Measurements from ENCODE around the gene OGFOD2.

OGFOD2 gene

GRCh38 chr12:122977655-122978392 is 2.8 kb downstream of the OGFOD2 start:
- no peak for DNase-seq (ENCODE audit: low read depth)

DNA sequence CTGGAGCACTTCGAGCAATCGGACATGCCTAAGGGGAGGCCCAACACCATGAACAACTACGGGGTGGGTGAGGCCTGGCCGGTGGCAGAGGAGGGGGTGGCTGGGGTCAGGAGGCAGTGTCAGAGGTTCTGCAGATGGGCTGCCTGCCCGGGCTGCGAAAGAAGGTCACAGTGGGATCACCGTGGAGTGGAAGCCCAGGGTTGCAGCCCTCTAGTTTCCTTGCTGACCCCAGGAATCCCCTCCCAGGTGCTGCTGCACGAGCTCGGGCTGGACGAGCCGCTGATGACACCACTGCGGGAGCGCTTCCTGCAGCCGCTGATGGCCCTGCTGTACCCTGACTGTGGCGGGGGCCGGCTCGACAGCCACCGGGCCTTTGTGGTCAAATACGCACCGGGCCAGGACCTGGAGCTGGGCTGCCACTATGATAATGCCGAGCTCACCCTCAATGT is 3.5 kb downstream of the OGFOD2 start:
- no peak for DNase-seq (ENCODE audit: low read depth)

DNA sequence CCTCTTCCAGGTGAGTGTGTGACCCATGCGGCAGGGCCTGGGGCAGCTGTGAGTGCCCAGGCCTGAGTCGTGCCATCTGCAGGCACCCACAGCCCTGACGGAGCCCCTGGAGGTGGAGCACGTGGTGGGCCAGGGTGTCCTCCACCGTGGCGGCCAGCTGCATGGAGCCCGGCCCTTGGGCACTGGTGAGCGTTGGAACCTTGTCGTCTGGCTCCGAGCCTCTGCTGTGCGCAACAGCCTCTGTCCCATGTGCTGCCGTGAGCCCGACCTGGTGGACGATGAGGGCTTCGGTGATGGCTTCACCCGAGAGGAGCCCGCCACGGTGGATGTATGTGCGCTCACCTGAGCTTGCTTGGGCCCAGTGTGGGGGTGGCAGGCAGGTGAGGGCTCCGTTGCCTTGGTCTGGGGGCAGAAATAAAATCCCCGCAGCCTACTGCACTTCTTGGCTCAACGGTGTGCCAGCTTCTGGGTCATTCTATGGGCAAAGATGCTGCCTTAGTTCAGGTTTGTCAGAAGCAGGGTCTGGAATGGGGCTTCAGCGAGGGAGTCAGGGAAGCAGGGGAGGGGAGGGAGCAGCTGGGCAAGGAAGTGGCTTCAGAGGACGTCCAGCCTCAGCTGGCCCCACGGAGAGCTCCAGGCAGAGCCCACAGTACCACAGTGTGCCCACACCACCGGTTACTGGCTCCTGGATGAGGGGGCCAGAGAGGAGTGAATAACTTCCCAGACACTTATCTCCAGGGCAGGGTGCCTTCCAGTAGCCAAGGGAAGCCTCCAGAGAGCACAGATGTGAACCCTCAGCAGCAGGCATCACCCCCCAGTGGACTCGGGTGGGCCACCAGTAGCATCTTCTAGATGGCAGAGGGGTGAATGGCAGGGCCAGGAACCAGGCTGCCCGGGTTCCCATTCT is 4.2 kb downstream of the OGFOD2 start:
- DNase-seq (ENCODE audit: low read depth) = no peak

DNA sequence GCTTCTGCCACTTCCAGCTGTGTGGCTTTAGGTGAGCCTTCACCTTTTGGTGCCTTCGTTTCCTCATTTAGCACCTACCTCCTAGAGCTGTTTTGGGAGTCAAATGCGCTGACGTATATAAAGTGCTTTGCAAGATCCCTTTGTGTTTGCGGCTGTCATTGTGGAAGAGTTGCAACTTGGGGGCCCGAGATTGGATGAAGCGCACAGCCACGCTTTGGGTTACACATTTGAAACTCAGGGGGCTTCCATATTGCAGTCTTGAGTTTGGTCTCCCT is 4.8 kb downstream of the OGFOD2 start:
- DNase-seq (ENCODE audit: low read depth) = no peak

DNA sequence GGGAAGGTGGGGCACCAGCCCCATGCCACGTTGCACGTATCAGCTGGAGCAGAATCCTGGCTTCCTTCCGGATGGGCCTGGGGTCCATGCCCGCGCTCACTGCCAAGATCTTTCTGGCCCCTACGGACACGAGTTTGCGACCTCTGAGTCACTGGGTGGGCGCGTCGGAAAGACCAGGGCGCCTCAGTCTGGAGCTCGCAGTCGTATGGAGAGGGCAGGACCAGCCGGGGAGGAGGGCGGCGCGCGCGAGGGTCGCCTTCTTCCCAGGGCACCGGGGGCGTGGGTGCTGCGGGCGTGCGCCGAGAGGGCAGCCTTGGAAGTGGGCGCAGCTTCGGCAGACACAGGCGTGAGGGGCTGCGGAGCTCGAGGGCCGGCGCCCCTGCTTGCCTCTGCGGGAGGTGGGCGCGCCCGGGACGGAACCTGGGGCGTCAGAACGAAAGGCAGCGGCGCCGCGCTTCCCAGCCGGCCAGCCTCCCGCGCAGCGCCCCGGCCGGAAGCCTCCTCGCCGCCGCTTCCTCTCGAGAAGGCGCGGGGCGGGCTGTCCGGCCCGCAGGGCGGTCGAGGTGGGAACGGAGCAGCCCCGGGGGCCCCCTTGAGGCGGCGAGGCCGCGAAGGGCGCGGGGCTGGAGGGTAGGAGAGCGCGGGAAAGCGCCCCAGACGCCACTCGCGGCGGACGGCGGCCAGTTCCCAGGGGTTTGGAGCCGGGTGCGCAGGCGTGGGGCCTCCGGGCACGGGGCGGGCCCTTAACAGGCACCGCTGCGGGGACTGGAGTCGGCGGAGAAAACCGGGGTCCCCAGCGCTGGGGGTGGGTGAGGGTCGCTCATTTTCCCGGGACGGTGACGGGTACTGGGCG is 5.4 kb downstream of the OGFOD2 start, which contains the start of gene ARL6IP4:
TSS of gene ARL6IP4 (plus strand) at position 499 of the 853 bp plus-strand sequence. CDS start 459 bp downstream, outside the sequence.
- DNase-seq (ENCODE audit: low read depth) = no peak

DNA sequence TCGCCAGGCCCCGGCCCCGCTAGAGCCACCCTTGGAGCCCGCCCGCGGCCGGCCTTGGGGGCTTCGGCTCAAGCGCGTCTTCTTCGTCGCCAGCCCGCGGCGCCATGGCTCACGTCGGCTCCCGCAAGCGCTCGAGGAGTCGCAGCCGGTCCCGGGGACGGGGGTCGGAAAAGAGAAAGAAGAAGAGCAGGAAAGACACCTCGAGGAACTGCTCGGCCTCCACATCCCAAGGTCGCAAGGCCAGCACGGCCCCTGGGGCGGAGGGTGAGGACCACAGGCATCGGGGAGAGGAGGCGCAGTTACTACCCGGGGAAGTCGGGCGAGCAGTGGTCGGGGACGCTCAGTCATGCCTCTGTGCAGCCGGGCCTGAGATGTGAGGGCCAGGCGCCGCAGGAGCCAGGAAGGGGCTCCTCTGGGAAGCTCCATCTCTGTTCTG is 6.0 kb downstream of the OGFOD2 start:
- DNase-seq (ENCODE audit: low read depth) = no peak

DNA sequence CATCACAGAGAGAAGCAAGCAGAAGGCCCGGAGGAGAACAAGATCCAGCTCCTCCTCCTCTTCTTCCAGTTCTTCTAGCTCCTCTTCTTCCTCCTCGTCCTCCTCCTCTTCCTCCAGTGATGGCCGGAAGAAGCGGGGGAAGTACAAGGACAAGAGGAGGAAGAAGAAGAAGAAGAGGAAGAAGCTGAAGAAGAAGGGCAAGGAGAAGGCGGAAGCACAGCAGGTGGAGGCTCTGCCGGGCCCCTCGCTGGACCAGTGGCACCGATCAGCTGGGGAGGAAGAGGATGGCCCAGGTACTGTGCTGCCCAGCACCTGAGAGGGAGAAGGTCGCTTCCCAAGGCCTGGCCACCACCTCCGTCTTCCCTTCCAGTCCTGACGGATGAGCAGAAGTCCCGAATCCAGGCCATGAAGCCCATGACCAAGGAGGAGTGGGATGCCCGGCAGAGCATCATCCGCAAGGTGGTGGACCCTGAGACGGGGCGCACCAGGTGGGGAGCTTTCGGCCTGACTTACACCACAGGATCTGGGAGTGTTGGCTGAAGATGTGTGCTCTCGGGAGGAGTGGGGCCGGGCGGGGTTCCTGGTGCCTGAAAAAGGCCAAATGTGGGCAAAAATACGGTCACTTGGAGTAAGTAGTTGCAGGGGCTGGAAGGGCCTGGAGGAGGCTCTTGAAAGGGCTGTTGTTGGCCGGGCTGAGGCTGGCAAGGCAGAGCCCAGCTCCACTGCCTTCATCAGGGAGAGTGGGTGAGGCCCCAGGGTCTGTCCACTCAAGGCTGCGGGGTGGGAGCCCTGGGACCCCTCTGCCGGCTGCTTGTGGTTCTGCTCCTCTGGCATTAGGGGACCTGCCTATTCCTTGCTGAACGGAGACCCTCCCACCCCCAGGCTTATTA is 6.8 kb downstream of the OGFOD2 start:
- no peak for DNase-seq (ENCODE audit: low read depth)

DNA sequence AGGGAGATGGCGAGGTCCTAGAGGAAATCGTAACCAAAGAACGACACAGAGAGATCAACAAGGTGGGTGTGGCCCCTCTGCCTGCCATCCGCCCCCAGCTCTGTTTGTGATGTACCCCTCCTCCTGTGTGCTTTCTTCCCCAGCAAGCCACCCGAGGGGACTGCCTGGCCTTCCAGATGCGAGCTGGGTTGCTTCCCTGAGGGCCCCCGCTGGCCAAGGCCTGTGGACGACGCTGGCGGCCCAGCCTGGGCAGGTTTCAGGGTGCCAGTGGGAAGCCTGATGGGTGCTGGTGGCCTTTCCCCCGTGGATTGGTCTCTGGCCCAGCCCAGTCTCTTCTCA is 7.4 kb downstream of the OGFOD2 start:
- DNase-seq (ENCODE audit: low read depth) = no peak

DNA sequence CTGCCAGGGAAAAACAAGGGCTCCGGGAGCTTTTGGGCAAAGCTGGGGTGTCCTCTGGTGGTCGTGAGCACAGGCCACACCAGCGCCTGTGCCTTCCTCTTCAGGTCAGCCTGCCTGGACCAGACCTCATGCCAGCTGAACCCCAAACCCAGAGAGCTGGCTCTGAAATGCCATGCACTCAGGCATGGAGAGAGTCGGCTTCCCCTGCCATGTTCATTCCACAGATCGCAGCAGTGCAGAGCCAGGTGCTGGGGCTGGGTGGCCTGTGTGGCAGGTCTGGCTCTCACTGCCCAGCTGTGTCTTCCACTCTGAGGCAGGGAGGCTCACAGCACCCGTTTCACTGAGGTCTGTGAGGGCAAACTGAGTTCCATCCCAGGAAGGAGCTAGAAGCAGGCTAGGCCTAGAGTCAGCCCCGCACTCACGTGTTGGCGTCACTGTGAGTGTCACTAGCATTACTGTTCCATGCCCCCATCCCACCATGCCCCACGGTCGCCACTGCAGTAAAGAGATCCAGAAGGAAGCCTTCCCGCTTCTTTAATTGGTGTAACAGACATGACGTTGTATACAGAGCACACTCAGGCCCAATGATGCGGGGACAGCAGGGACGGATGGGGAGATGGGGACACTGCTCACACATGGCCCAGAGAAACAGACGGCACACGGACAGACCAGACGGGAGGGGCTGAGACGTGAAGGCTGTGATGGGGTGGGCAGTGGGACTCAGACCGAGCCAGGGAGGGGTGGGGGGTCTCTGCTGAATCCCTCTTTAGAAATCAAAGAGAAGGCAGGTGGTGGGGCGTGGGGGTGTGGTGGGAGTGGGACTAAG is 8.1 kb downstream of the OGFOD2 start:
- no peak for DNase-seq (ENCODE audit: low read depth)

GRCh38 chr12:122983789-122984515 is 8.9 kb downstream of the OGFOD2 start:
- no peak for DNase-seq (ENCODE audit: low read depth)

DNA sequence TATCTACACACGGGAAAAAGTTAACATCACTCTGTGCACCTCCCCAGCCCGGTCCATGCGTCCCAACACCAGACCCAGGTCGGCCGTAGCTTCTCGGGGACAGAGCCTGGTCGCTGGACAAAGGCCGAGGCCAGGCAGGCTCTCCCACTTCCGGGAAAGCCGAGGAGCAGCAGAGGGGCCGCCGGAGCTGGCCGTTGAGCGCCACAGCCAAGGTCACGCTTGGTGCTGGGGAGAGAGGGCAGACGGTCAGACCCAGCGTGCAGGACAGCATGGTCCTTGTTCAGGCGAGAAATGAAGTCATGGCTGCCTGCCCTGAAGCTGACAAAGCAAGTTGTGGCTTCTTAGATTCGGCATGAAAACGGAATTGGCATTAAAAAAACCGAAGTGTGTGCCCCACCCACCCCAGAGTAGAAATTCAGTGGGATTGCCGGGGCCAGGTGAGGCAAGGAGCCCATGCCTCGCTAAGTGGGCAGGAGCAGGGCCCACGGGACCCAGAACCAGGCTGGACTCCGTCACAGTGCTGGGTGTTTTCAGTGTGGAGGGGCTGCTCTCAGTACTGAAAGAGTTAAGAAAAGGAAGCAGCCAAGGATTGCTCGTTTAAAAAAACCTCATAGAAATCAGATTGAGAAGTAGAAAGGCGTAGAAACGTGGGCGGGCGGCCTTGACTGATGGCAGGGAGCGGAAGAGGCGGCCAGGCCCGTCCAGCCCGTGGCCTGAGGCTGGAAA is 9.7 kb downstream of the OGFOD2 start:
- DNase-seq (ENCODE audit: low read depth) = no peak

- DNase-seq (ENCODE audit: low read depth) = no peak
Measured at GRCh38 chr12:122985338-122986257, 10.6 kb downstream of the OGFOD2 start.

- DNase-seq (ENCODE audit: low read depth) = no peak
Measured at GRCh38 chr12:122986258-122986871, 11.3 kb downstream of the OGFOD2 start.

- no peak for DNase-seq (ENCODE audit: low read depth)
Measured at GRCh38 chr12:122987086-122987951, 12.3 kb downstream of the OGFOD2 start.

DNA sequence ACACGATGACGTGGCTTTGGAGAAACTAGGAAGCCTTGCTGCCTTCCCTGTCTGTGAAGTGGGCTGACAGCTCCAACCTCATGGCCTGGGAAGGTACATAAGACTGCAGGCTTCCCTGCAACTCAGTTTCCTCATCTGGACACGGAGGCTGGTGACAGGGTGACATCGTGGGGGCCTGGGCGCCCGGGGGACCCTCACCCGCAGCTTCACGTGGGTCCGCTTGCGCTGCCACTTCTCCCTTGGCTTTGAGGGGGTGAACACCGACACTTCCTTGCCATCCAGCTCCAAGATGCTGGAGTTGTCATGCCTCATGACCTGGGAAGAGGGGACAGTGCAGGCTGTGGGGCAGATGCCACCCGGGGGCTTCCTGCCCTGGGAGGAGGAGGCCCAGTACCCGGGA is 13.0 kb downstream of the OGFOD2 start:
- DNase-seq (ENCODE audit: low read depth) = no peak

GRCh38 chr12:122988612-122989212 is 13.7 kb downstream of the OGFOD2 start:
- no peak for DNase-seq (ENCODE audit: low read depth)

Measured in CMK (cell line).